Calu3 (cell line): ENCODE results near the gene TRIM7. TPM values are rescaled to one million over a fixed set of nuclear protein-coding genes. Genes with fewer than 3 reads are reported as not detected.

Experiments
- BruUV-seq: library from RNA; stranded (reverse); fragments of 400-500 nt; replicated peaks from 2 replicates; lab custom pipeline; 2021; lab: Mats Ljungman, UMichigan
- CTCF ChIA-PET: fragments of 300-600 bp; sonication (Branson Sonifier 250); formaldehyde crosslinking; loops from one replicate; lab custom pipeline; 2022; ENCODE audit warnings: antibody characterized with exemption; lab: Charles Lee
- DNase-seq: peaks from one replicate; pipeline ENCODE4 v3.0.0; 2022
- H3K27ac Mint-ChIP-seq: one replicate; pipeline ENCODE4 v1.8.0; 2022; ENCODE audit warnings: mixed read lengths; ENCODE audit not compliant: unreplicated experiment
- H3K27me3 Mint-ChIP-seq: one replicate; pipeline ENCODE4 v1.8.0; 2022; ENCODE audit warnings: mixed read lengths; ENCODE audit not compliant: unreplicated experiment
- H3K36me3 Mint-ChIP-seq: one replicate; pipeline ENCODE4 v1.8.0; 2022; ENCODE audit warnings: mild to moderate bottlenecking, moderate library complexity, mixed read lengths; ENCODE audit not compliant: insufficient read depth, unreplicated experiment
- H3K4me1 Mint-ChIP-seq: one replicate; pipeline ENCODE4 v1.8.0; 2022; ENCODE audit warnings: mild to moderate bottlenecking, low read depth, mixed read lengths; ENCODE audit not compliant: unreplicated experiment
- H3K4me3 Mint-ChIP-seq: one replicate; pipeline ENCODE4 v1.8.0; 2022; ENCODE audit warnings: mild to moderate bottlenecking, low read depth, moderate library complexity, mixed read lengths; ENCODE audit not compliant: unreplicated experiment
- H3K9me3 Mint-ChIP-seq: one replicate; pipeline ENCODE4 v1.8.0; 2022; ENCODE audit warnings: low read depth, mixed read lengths; ENCODE audit not compliant: unreplicated experiment
- intact Hi-C: fragments of 100-400 bp; cut with micrococcal nuclease; formaldehyde crosslinking; loops from one replicate; pipeline ENCODE4 v1.10.0; 2022; ENCODE audit not compliant: unreplicated experiment
- total RNA-seq: library from RNA; stranded (reverse); gene quantifications from 2 replicates; pipeline ENCODE4 v1.2.3, GENCODE V29; 2022
- TF ChIP-seq, protein P1 (sequence below): fragments of 200-600 bp; IDR thresholded peaks from one replicate; pipeline ENCODE4 v1.8.0; 2022; ENCODE audit warnings: antibody characterized with exemption; ENCODE audit not compliant: unreplicated experiment

TRIM7 gene
- total RNA-seq, 1 experiment from 2014 or later = 2.4 TPM

DNA sequence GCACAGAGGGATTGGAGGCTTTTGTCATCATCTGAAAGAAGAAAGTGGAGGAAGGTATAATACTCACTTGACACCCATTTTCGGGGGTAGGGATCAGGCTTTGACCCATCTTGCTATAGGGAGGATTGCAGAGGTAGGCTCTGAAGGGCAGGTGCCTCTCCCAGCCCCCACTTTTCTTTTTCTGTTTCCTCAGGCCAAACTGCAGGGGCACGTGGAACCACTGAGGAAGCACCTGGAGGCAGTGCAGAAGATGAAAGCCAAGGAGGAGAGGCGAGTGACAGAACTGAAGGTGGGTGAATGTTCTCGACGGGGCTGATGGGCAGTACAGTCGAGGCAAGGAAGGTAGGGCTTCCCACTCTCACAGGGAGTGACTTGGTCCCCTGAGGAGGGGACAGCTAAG is 25.6 kb upstream of the TRIM7 start:
- Mint-ChIP-seq H3K4me3 (no peak overlapping the region), H3K4me1 (peaks cover 4% of the 10 kb centered on the region), H3K36me3 (peaks cover 53% of the 10 kb centered on the region), H3K27me3 (no peaks in the 10 kb centered on the region), H3K27ac (no peak overlapping the region), H3K9me3 (no peaks in the 10 kb centered on the region)
- TF ChIP-seq, protein P1, sequence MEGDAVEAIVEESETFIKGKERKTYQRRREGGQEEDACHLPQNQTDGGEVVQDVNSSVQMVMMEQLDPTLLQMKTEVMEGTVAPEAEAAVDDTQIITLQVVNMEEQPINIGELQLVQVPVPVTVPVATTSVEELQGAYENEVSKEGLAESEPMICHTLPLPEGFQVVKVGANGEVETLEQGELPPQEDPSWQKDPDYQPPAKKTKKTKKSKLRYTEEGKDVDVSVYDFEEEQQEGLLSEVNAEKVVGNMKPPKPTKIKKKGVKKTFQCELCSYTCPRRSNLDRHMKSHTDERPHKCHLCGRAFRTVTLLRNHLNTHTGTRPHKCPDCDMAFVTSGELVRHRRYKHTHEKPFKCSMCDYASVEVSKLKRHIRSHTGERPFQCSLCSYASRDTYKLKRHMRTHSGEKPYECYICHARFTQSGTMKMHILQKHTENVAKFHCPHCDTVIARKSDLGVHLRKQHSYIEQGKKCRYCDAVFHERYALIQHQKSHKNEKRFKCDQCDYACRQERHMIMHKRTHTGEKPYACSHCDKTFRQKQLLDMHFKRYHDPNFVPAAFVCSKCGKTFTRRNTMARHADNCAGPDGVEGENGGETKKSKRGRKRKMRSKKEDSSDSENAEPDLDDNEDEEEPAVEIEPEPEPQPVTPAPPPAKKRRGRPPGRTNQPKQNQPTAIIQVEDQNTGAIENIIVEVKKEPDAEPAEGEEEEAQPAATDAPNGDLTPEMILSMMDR = no peak
- no peak for DNase-seq
- CTCF ChIA-PET = no interaction called here
- intact Hi-C loops = no loop called here
- no TSS peak for BruUV-seq

DNA sequence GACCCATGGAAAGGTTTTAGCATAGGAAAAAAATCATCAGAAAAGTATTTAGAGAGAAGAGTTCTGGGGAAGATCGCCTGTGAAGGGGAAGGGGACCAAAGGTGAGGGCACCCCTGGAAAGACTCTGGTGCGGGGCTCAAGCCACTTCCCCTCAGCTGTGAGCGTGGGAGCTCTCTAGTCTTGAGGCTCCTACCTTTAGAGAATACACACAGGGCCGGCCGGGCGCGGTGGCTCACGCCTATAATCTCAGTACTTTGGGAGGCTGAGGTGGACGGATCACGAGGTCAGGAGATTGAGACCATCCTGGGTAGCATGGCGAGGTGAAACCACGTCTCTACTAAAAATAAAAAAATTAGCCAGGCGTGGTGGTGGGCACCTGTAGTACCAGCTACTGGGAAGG is 25.0 kb upstream of the TRIM7 start:
- intact Hi-C loops = no loop called here
- Mint-ChIP-seq H3K9me3 (no peaks in the 10 kb centered on the region), H3K4me3 (no peak overlapping the region), H3K36me3 (peaks cover 48% of the 10 kb centered on the region), H3K27ac (no peak overlapping the region), H3K4me1 (peaks cover 6% of the 10 kb centered on the region), H3K27me3 (no peaks in the 10 kb centered on the region)
- TF ChIP-seq, protein P1 = no peak
- no TSS peak for BruUV-seq
- CTCF ChIA-PET = interaction anchor here (0.9 kb wide), 1 partner anchor 57 kb away, joined by 3 read pairs; no protein-coding TSS in a partner anchor
- DNase-seq = no peak

DNA sequence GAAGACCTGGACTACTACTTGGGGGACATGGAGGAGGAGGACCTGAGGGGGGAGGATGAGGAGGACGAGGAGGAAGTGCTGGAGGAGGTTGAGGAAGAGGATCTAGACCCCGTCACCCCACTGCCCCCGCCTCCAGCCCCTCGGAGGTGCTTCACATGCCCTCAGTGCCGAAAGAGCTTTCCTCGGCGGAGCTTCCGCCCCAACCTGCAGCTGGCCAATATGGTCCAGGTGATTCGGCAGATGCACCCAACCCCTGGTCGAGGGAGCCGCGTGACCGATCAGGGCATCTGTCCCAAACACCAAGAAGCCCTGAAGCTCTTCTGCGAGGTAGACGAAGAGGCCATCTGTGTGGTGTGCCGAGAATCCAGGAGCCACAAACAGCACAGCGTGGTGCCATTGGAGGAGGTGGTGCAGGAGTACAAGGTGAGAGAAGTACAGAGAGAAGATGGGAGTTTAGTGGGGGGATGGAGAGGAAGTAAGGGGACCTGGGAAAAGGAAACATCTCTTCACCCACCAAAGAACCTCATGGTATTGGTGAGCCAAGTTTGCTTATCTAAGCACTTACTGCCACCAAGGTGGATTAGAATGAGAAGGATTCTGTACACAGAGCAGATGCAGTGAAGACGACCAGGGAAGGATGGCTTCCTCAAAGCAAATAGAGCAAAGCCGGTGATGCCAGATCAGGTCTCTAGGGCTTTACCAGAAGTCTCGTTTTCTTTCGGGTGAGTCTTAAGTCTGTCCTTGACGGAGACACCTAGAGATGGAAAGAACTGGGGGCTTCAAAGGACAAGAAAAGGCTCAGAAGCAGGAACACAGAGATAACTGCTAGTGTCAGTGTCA is 19.6 kb upstream of the TRIM7 start:
- BruUV-seq = no TSS peak
- H3K9me3 Mint-ChIP-seq = no peaks in the 10 kb centered on the region
- no peaks in the 10 kb centered on the region for H3K27me3 Mint-ChIP-seq
- peak overlapping the region; percentile 99 for H3K27ac Mint-ChIP-seq
- intact Hi-C loops = no loop called here
- peak overlapping the region; percentile 90 for H3K4me3 Mint-ChIP-seq
- peaks cover 43% of the 10 kb centered on the region for H3K4me1 Mint-ChIP-seq
- CTCF ChIA-PET = interaction anchor here (0.6 to 1.5 kb wide), 3 partner anchors 17 to 70 kb away, joined by 3 to 9 read pairs (median 3); no protein-coding TSS in a partner anchor
- H3K36me3 Mint-ChIP-seq = peaks cover 53% of the 10 kb centered on the region
- TF ChIP-seq, protein P1 = no peak
- no peak for DNase-seq

DNA sequence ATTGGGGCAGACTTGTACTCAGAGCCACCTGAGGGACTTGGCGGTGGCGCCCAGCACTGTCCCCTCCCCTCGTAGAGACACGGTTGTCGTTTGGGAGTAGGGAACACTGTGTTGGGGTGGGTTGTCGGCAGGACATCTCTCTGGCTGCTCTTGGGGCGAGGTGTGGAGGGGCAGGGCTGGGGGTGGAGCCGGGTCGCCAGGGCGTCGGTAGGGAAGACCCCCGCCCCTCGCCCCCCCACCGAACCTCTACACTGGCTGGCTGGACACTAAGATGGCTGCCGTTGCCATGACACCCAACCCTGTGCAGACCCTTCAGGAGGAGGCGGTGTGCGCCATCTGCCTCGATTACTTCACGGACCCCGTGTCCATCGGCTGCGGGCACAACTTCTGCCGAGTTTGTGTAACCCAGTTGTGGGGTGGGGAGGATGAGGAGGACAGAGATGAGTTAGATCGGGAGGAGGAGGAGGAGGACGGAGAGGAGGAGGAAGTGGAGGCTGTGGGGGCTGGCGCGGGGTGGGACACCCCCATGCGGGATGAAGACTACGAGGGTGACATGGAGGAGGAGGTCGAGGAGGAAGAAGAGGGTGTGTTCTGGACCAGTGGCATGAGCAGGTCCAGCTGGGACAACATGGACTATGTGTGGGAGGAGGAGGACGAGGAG is 18.9 kb upstream of the TRIM7 start:
- intact Hi-C loops = loop anchor here (2.0 kb wide), 1 partner anchor 21 kb away; no protein-coding TSS in a partner anchor
- Mint-ChIP-seq H3K4me3 (peak overlapping the region; percentile 90), H3K27ac (peak overlapping the region; percentile 99), H3K4me1 (peaks cover 44% of the 10 kb centered on the region), H3K9me3 (no peaks in the 10 kb centered on the region), H3K27me3 (no peaks in the 10 kb centered on the region), H3K36me3 (peaks cover 57% of the 10 kb centered on the region)
- TF ChIP-seq, protein P1 = no peak
- BruUV-seq = no TSS peak
- CTCF ChIA-PET = interaction anchor here (0.6 to 1.5 kb wide), 7 partner anchors 8 to 70 kb away, joined by 3 to 9 read pairs (median 3); no protein-coding TSS in a partner anchor
- DNase-seq = peak; percentile 45
